Hematopoietic multipotent progenitor cell treated with erythropoietin and hydrocortisone succinate and interleukin-3 and kit ligand, for 8 days (in vitro differentiated cells): ENCODE results near the gene IGFBP2.

Source experiments
- DNase-seq: peaks from one replicate; pipeline ENCODE4 v3.0.0-alpha.2; 2015

The IGFBP2 gene

GRCh38 chr2:216665242-216665641 lies 32.0 kb downstream of the IGFBP2 start:
- no peak for DNase-seq

GRCh38 chr2:216665717-216666116 lies 32.5 kb downstream of the IGFBP2 start:
- DNase-seq: no peak

- peak; percentile 65 for DNase-seq
These were observed 33.4 kb downstream of the IGFBP2 start for GRCh38 chr2:216666461-216667233.

- no peak for DNase-seq
These were observed 37.3 kb downstream of the IGFBP2 start for GRCh38 chr2:216670266-216671080.

- no peak for DNase-seq
These were observed 37.8 kb downstream of the IGFBP2 start for GRCh38 chr2:216671081-216671411.

GRCh38 chr2:216671791-216672343 lies 38.6 kb downstream of the IGFBP2 start:
- DNase-seq: no peak

- DNase-seq: no peak
These were observed 39.2 kb downstream of the IGFBP2 start for GRCh38 chr2:216672466-216672865.

- DNase-seq: no peak
These were observed 39.8 kb downstream of the IGFBP2 start for GRCh38 chr2:216673021-216673420.

GRCh38 chr2:216673609-216674008 lies 40.4 kb downstream of the IGFBP2 start:
- DNase-seq: no peak

GRCh38 chr2:216674376-216674775 lies 41.2 kb downstream of the IGFBP2 start:
- no peak for DNase-seq

- DNase-seq: no peak
These were observed 43.4 kb downstream of the IGFBP2 start for GRCh38 chr2:216676630-216677029.

- no peak for DNase-seq
These were observed 44.3 kb downstream of the IGFBP2 start for GRCh38 chr2:216677439-216678097.

GRCh38 chr2:216678098-216678465 lies 44.9 kb downstream of the IGFBP2 start:
- no peak for DNase-seq

- no peak for DNase-seq
These were observed 45.8 kb downstream of the IGFBP2 start for GRCh38 chr2:216678813-216679657.

GRCh38 chr2:216679658-216680024 lies 46.4 kb downstream of the IGFBP2 start:
- no peak for DNase-seq

GRCh38 chr2:216680951-216681629 lies 47.9 kb downstream of the IGFBP2 start:
- peak; percentile 4 for DNase-seq

GRCh38 chr2:216681683-216682082 lies 48.5 kb downstream of the IGFBP2 start:
- DNase-seq: peak; percentile 6

GRCh38 chr2:216683846-216684245 lies 50.6 kb downstream of the IGFBP2 start:
- peak; percentile 16 for DNase-seq

- DNase-seq: no peak
These were observed 52.2 kb downstream of the IGFBP2 start for GRCh38 chr2:216685327-216685875.

- no peak for DNase-seq
These were observed 53.9 kb downstream of the IGFBP2 start for GRCh38 chr2:216687111-216687510.

GRCh38 chr2:216687646-216688045 lies 54.4 kb downstream of the IGFBP2 start:
- DNase-seq: peak; percentile 62
